Adipocyte (in vitro differentiated cells): ENCODE data around the gene TLK1.

Experiments used
- DNase-seq: peaks from one replicate; pipeline ENCODE4 v3.0.0-alpha.2; 2015; ENCODE audit warnings: low read depth
- H3K27me3 ChIP-seq: replicated peaks from 2 replicates; pipeline ENCODE4 v1.7.0; 2013; ENCODE audit warnings: mild to moderate bottlenecking, low read length, moderate library complexity; ENCODE audit not compliant: control insufficient read depth, insufficient read depth
- H3K36me3 ChIP-seq: 2 replicates; pipeline ENCODE4 v1.7.0; 2013; ENCODE audit warnings: low read length, mild to moderate bottlenecking, moderate library complexity; ENCODE audit not compliant: control insufficient read depth, insufficient read depth, severe bottlenecking
- H3K4me1 ChIP-seq: 2 replicates; pipeline ENCODE4 v1.7.0; 2013; ENCODE audit warnings: mild to moderate bottlenecking, low read length, moderate library complexity; ENCODE audit not compliant: control insufficient read depth, insufficient read depth
- H3K4me3 ChIP-seq: 2 replicates; pipeline ENCODE4 v1.7.0; 2013; ENCODE audit warnings: mild to moderate bottlenecking, low read length, moderate library complexity
- H3K9ac ChIP-seq: 2 replicates; pipeline ENCODE4 v1.7.0; 2013; ENCODE audit warnings: mild to moderate bottlenecking, low read length, moderate library complexity
- H3K9me3 ChIP-seq: 2 replicates; pipeline ENCODE4 v1.7.0; 2013; ENCODE audit warnings: mild to moderate bottlenecking, low read length, moderate library complexity; ENCODE audit not compliant: control insufficient read depth

TLK1 gene

DNA sequence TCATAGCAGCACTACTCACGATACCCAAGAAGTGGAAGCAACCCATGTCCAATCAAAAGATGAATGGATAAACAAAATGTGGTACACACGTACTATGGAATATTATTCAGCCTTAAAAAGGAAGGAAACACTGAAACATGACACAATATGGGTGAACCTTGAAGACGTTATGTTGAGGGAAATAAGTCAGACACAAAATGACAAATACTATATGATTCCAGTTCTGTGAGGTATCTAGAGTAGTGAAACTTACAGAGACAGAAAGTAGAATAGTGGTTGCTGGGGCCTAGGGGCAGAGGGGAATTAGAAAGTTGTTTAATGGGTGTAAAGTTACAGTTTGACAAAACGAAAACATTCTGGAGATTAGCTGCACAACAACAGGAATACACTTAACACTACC is 24.7 kb downstream of the TLK1 start:
- H3K27me3 ChIP-seq: no peaks in the 10 kb centered on the region
- H3K9ac ChIP-seq: no peak overlapping the region
- no peak for DNase-seq
- no peak overlapping the region for H3K4me3 ChIP-seq
- H3K36me3 ChIP-seq: no peaks in the 10 kb centered on the region
- peaks cover 14% of the 10 kb centered on the region for H3K4me1 ChIP-seq
- H3K9me3 ChIP-seq: no peaks in the 10 kb centered on the region

DNA sequence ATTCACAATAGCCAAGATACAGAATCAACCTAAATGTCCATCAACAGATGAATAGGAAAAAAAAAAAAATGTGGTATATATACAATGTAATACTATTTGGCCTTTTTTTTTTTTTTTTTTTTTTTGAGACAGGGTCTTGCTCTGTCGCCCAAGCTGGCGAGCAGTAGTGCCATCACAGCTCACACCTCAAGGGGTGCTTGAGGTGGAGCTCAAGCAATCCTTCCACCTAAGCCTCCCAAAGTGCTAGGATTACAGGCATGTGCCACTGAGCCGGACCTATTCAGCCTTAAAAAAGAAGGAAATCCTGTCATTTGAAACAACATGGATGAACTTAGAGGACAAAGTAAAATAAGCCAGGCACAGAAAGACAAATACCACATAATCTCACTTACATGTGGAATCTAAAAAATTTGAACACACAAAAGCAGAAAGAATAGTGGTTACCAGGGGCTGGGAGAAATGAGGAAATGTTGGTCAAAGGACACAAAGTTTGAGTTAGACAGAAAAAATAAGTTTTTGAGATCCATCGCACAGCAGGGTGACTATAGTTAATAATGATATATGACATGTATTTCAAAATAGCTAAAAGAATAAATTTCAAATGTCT is 26.0 kb downstream of the TLK1 start:
- Histone ChIP-seq H3K4me3 (no peak overlapping the region), H3K36me3 (no peaks in the 10 kb centered on the region), H3K9ac (no peak overlapping the region), H3K9me3 (no peaks in the 10 kb centered on the region), H3K27me3 (no peaks in the 10 kb centered on the region), H3K4me1 (peaks cover 12% of the 10 kb centered on the region)
- DNase-seq: peak; percentile 28

DNA sequence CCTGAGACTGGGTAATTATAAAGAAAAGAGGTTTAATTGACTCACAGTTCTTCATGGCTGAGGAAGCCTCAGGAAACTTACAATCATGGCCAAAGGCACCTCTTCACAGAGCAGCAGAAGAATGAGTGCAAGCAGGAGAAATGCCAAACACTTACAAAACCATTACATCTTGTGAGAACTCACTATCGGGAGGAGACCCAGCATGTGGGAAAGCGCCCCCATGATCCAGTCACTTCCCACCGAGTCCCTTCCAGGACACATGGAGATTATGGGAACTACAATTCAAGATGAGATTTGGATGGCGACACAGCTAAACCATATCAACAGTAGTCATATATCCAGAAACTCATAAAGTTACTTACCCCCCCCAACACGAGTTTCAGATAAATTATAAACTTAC is 28.6 kb downstream of the TLK1 start:
- Histone ChIP-seq H3K36me3 (no peaks in the 10 kb centered on the region), H3K9ac (no peak overlapping the region), H3K27me3 (no peaks in the 10 kb centered on the region), H3K4me3 (no peak overlapping the region), H3K9me3 (no peaks in the 10 kb centered on the region), H3K4me1 (peaks cover 10% of the 10 kb centered on the region)
- DNase-seq: no peak

DNA sequence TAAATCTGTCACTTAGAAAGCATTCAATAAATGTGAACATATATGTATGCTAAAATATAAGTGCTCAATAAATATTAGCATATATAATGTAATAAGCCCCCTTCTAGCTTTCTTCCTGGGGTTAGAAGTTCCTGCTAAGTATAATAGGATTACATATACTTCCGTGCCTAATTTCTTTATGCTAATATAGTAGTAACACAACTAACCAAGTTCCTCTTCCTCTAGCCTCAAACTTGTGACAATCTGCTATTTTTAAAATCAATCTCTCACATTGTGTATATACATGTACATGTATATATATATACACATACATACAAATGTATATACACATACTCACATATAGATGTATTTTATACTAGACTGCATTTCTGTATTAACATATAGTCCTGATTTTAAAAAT is 32.2 kb downstream of the TLK1 start:
- no peaks in the 10 kb centered on the region for H3K27me3 ChIP-seq
- DNase-seq: no peak

DNA sequence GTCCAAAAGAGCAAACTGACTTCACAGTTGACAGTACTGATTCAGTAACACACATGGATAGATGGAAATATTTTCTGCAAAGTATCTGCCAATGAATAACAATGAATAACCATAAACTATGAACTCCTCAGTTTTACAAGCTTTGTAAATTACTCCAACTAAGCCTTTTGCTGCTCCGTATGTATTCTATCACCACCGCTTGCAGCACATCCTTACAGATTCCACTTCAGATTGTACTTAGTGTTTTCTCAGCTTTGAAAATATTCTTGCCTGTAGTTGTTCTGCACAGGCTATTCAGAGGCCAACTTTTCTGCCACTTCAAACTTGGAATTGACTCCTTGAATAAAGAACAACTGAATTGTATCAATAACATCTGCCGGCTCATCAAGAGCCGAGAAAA is 36.2 kb downstream of the TLK1 start:
- Histone ChIP-seq H3K9me3 (no peaks in the 10 kb centered on the region), H3K9ac (no peak overlapping the region), H3K36me3 (no peaks in the 10 kb centered on the region), H3K4me3 (no peak overlapping the region), H3K27me3 (no peaks in the 10 kb centered on the region), H3K4me1 (no peaks in the 10 kb centered on the region)
- DNase-seq: no peak

More for the DNA sequence above, 32.2 kb downstream of the TLK1 start:
- no peaks in the 10 kb centered on the region for H3K4me1 ChIP-seq
- no peak overlapping the region for H3K4me3 ChIP-seq
- no peaks in the 10 kb centered on the region for H3K36me3 ChIP-seq
- H3K9me3 ChIP-seq: no peaks in the 10 kb centered on the region
- H3K9ac ChIP-seq: no peak overlapping the region

DNA sequence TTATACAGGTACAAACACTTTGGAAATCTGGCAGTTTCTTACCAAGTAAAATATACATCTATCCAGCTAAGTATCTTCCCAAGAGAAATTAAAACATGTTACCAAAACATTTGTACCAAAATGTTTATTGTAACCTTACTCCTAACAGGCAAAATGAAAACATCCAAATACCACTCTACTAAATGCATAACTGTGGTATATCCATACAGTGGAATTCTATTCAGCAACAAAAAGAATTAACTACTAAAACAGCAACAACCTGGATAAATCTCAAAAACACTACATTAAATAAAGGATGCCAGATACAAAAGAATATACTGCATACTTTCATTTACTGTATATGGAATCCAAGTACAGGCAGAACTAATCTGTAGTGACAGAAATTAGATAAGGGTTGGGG is 51.1 kb downstream of the TLK1 start:
- no peaks in the 10 kb centered on the region for H3K27me3 ChIP-seq

DNA sequence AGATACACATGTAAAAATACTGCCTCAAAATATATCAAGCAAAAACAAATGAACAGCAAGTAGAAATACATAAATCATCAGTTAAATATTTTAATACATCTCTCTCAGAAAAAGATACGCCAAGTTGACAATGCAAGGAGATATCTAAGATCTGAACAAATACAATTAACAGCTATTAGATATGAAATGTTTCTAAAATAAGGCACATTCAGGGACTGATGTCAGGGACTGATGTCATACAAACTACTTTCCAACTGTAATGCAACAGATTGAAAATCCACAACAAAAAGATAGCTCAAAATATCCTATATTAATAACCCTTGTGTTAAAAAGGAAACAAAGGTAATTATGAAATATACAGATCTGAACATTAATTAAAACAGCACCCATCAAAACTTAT is 51.7 kb downstream of the TLK1 start:
- Histone ChIP-seq H3K4me1 (no peaks in the 10 kb centered on the region), H3K4me3 (no peak overlapping the region), H3K9ac (no peak overlapping the region), H3K36me3 (peaks cover 6% of the 10 kb centered on the region), H3K27me3 (no peaks in the 10 kb centered on the region), H3K9me3 (no peaks in the 10 kb centered on the region)
- DNase-seq: no peak

More for the DNA sequence above, 51.1 kb downstream of the TLK1 start:
- no peak for DNase-seq
- Histone ChIP-seq H3K9me3 (no peaks in the 10 kb centered on the region), H3K36me3 (peaks cover 6% of the 10 kb centered on the region), H3K9ac (no peak overlapping the region), H3K4me3 (no peak overlapping the region), H3K4me1 (no peaks in the 10 kb centered on the region)

DNA sequence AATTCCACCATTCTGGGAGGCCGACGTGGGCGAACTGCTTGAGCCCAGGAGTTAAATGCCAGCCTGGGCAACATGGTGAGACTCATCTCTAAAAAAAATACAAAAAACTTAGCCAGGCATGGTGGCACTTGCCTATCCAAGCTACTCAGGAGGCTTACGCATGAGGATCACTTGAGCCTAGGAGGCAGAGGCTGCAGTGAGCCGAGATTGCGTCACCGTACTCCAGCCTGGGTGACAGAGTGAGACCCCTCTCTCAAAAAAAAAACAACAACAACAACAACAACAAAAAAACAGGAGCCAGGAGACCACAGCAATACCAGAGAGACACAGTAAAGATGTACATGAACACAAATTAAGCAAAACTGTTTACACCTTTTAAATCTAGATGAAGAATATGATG is 52.9 kb downstream of the TLK1 start:
- H3K9ac ChIP-seq: no peak overlapping the region
- H3K9me3 ChIP-seq: no peaks in the 10 kb centered on the region
- H3K4me3 ChIP-seq: no peak overlapping the region
- H3K36me3 ChIP-seq: peaks cover 6% of the 10 kb centered on the region
- H3K4me1 ChIP-seq: no peaks in the 10 kb centered on the region
- no peaks in the 10 kb centered on the region for H3K27me3 ChIP-seq
- DNase-seq: no peak

- no peak overlapping the region for H3K9ac ChIP-seq
- DNase-seq: no peak
- peaks cover 5% of the 10 kb centered on the region for H3K9me3 ChIP-seq
- no peak overlapping the region for H3K4me3 ChIP-seq
- H3K36me3 ChIP-seq: peaks cover 5% of the 10 kb centered on the region
- no peaks in the 10 kb centered on the region for H3K4me1 ChIP-seq
- no peaks in the 10 kb centered on the region for H3K27me3 ChIP-seq
Observed at GRCh38 chr2:171104379-171104778, 56.3 kb downstream of the TLK1 start.

DNA sequence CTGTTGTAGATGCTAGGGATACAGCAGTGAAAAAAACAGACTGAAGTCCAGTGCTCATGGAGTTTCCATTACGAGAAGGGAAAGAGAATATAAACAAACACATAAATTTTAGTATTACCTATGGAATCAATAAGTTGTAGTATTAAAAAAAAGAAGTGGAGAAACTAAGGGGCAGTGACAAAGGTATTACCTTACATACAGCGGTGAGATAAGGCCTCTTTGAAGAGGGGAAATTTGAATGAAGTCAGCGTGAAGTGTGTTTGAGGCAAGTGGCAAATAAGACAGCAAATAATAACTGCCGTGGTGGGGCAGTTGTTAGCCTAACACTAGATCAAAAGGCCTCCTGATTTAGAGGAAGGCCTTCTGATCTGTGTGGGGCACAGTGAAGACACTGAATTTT is 57.9 kb downstream of the TLK1 start:
- H3K36me3 ChIP-seq: peaks cover 8% of the 10 kb centered on the region
- H3K9me3 ChIP-seq: peaks cover 17% of the 10 kb centered on the region
- H3K27me3 ChIP-seq: no peaks in the 10 kb centered on the region
- no peak overlapping the region for H3K9ac ChIP-seq
- no peaks in the 10 kb centered on the region for H3K4me1 ChIP-seq
- DNase-seq: no peak
- H3K4me3 ChIP-seq: no peak overlapping the region

GRCh38 chr2:171100370-171100769 is 60.3 kb downstream of the TLK1 start:
- H3K36me3 ChIP-seq: peaks cover 8% of the 10 kb centered on the region
- H3K4me3 ChIP-seq: no peak overlapping the region
- H3K9ac ChIP-seq: no peak overlapping the region
- DNase-seq: no peak
- no peaks in the 10 kb centered on the region for H3K4me1 ChIP-seq
- peaks cover 20% of the 10 kb centered on the region for H3K9me3 ChIP-seq
- H3K27me3 ChIP-seq: no peaks in the 10 kb centered on the region

DNA sequence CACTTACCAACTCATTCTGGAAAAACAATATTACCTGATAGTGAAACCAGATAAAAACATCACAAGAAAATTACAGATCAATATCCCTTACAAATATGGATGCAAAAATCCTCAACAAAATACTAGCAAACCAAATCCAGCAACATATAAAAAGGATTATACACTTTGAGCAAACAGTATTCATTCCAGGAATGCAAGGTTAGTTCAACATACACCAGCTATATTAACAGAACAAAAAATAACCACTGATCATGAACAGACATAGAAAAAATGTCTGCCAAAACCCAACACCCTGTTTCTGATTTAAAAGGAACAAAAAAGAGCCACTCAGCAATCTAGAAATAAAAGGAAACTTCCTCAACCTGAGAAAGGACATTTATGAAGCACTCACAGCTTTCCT is 62.1 kb downstream of the TLK1 start:
- H3K4me1 ChIP-seq: no peaks in the 10 kb centered on the region
- no peaks in the 10 kb centered on the region for H3K27me3 ChIP-seq
- no peak overlapping the region for H3K9ac ChIP-seq
- peaks cover 8% of the 10 kb centered on the region for H3K36me3 ChIP-seq
- peaks cover 20% of the 10 kb centered on the region for H3K9me3 ChIP-seq
- H3K4me3 ChIP-seq: no peak overlapping the region
- DNase-seq: no peak
